Renal cortical epithelial cell (primary cell): ENCODE data around the gene SUN2. TPM values are rescaled to one million over a fixed set of nuclear protein-coding genes. Genes with fewer than 3 reads are reported as not detected.
A peak's percentile ranks its signal among the peaks of the same experiment; 100 is the strongest.

ENCODE experiments used
- DNase-seq: peaks from one replicate; pipeline ENCODE4 v3.0.0-alpha.2; 2011; ENCODE audit warnings: low read depth
- total RNA-seq: library from RNA; depleted of rRNA; stranded (reverse); fragments of >200 nt; gene quantifications from 2 replicates; pipeline ENCODE4 v1.2.3, GENCODE V29; 2014

Gene SUN2
- total RNA-seq, 1 donor from 2014 or later, result 117 TPM

DNA sequence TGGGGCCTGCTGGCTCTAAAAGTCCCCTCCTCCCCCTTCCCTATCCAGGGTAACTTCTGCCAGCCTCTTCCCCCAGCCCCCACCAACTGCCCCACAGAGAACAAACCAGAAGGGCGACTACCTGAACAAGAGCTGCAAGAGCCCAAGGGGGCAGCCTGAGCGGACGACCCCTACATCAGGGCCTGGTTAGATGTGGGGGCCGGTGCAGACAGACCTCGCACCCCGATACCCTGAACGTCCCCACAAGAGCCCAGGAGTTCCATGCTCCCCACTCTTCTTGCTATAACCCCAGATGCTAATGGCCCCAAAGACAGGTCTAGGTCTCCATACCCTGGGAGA is 20.7 kb downstream of the SUN2 start:
- no peak for DNase-seq

DNA sequence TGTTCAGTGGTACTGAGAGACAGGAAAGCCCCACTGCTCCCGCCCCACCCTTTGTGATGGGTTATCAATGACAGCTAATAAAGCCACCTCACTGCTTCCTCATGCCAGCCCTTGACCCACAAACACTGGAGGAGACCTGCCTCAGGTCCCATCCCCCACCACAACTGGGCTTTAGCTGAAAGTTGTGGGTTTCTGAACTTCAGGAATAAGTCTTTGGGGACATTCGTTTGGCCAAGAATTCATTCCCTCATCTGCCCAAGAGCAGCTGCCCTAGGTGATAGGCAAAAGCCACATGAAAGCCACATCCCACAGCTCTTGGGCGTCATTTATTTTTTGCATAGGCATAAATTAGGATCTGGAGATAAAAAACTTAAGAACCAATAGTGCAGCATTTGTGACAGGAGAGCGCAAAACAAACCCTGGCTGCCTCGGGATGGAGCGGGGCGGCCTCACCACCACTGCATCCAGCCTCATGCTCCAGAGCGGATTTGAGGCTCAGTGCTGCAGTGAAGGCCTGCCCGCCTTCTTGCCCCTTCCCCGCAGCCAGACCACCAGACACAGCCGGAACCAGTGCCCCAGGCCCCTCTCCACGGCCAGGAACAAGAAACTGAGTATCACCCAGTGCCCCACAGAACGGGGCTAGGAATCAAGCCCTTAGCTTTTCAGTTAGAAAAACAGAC is 21.2 kb downstream of the SUN2 start:
- DNase-seq, result no peak

DNA sequence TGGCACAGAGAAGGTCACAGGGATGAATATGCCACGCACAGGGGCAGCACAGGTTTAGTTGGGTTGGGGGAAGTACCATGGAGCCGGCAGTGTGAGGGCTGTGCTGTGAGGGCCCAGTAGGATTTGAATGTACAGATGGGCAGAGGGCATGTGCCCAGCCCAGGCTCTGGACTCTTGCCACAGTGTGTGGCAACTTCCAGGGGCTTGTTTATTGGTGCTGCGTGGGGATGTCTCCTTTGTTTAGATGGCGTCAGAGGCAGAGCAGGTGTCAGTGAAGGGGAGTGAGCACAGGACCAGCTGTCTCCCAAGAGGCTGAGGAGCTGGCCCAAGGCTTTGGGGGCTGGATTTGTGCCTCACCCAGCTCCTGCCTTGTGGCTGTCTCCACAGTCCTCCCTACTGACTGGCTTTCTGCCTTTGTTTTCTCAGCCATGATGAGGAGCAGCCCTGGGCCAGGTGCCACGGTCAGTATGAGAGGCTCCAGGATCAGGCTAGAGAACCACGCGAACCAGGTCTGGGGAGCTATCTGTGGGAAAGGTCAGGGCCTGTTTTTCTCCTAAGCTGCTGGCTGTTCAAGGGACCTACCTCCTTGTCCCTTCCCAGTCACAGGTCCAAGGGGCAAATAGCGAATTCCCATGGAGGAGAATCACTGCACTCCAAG is 21.9 kb downstream of the SUN2 start:
- DNase-seq, result no peak

DNA sequence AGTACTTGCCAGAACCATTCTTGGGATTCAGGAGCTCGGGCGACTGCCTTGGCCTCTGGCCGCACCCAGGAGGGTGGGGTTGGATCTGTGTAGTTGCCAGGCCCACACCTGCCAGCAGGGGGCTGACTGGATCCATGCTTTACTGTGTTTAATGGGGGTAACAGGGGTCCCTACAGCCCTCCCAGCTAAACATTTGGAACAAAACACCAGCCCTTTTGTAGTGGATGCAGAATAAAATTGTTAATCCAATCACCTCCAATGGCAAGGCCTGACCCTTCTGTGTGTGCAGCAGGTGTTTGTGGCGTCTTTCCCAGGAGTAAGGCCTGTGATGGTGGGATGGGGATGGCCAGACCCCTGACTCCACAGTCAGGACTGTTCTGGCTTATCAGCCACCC is 22.5 kb downstream of the SUN2 start:
- DNase-seq, result no peak

DNA sequence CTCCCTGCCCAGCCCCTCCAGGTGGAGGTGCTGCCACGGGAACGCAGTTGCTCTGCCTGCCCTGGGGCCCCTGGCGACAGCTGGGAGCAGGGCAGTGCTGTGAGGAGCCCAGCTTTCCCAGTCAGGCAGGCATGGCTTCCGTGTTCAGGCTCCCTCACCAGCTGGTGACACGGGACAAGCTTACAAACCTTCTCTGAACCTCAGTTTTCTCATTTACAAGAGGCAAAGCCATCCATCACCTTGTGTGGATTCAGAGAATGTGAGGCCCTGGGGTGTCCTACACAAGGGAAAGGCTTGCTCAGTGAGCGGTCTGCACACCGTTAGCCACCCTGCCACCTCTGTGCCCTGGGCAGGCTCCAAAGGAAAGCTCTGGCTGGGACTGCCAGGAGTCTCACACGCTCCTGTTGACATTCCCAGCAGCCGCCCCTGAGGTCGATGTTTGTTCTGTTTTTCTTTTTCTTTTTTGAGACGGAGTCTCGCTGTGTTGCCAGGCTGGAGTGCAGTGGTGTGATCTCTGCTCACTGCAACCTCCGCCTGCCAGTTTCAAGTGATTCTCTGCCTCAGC is 23.5 kb downstream of the SUN2 start:
- DNase-seq, result no peak

DNA sequence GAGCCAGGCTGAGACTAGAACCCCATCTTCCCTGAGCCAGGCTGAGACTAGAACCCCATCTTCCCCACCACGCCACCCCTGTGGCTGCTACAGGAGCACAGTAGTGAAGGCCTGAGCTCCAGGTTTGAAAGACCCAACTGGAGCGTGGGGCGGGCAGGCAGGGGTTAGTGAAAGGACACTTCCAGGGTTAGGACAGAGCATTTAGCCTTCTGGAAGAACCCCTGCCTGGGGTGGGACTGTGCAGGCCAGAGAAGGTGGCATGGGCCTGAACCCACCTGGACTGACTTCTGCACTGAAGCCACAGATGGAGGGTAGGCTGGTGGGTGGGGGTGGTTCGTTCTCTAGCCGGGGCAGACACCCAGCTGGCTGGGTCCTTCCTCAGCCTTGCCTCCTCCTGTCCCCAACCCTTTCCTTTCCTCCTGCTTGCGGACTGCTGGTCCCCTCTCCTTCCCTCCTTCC is 24.1 kb downstream of the SUN2 start:
- DNase-seq, result no peak

DNA sequence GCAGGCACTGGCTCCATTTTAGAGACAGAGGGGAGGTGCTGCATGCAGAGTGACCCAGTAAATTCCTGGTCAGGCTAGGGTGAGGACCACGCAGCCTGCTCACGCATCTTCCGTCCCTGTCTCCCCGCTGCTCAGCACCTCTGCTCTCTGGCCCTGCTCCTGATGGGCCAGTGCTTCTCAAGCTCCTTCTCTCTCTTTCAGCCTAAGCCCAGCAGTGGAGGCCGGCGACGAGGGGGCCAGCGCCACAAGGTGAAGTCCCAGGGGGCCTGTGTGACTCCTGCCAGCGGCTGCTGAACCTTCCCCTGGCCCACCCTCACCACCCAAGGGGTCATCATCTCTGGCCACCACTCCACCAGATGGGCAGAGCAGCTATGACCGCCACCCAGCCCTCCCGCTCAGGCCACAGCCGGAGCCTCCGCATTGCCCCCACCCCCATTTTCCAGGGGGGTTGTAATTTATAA is 25.4 kb downstream of the SUN2 start:
- DNase-seq, result no peak

DNA sequence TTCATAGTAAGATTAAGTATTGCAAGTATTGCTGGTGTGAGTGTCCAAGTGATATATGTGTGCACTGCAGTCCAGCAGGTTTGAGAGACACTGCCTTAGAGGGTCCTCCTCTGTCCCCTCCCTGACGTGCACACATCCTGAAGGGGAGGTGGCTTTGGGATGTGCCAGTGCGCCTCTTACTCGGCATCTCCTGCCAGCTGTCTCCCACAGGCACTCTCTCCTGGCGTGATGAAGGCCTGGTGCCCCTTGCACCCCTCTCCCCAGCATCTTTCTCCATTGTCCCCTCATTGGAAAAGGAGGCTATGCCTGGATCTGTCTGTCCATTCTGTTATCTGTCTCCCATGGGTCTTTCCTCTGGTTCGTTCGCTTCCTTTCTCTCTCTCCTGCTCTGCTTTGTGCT is 25.9 kb downstream of the SUN2 start:
- DNase-seq, result no peak

DNA sequence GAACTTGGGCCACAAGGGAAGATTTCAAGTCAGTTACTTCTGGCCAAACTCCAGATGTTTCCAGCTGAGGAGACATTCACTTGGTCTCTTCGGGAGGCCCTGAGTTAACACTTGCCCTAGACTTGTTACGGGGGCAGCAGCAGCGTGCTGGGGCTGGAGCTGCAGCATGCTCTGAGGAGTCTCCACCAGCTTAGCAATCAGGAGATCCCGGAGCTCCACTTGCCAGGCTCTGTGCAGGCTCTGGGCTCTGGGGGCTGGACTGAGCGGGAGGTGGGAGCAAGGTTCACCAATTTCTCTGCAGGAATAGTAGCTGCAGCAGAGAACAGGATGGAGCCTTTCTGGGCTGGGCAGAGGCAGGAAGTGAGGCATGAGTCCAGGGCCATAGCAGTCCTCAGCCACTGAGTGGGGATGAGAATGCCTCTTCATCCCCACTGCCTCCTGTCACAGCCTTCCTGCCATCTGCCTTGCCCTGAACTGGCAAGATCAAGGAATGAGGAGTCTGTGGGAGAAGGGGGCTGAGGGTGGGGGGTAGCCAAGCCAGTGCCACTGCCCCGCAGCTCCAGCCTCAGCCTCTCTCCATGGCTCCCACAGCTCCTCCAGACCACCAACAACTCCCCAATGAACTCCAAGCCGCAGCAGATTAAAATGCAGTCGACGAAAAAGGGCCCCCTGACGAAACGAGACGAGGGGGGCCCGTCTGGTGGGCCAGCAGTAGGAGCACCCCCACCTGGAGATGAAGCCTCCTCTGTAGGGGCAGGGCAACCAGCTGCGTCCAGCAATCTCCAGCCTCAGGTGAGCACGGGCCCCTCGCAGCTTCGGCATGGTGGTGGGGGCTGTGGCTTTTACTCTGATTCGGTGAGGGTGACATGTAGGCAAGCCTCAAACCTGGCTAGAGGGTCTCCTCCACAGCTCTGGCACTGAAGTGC is 26.7 kb downstream of the SUN2 start:
- DNase-seq, result no peak

DNA sequence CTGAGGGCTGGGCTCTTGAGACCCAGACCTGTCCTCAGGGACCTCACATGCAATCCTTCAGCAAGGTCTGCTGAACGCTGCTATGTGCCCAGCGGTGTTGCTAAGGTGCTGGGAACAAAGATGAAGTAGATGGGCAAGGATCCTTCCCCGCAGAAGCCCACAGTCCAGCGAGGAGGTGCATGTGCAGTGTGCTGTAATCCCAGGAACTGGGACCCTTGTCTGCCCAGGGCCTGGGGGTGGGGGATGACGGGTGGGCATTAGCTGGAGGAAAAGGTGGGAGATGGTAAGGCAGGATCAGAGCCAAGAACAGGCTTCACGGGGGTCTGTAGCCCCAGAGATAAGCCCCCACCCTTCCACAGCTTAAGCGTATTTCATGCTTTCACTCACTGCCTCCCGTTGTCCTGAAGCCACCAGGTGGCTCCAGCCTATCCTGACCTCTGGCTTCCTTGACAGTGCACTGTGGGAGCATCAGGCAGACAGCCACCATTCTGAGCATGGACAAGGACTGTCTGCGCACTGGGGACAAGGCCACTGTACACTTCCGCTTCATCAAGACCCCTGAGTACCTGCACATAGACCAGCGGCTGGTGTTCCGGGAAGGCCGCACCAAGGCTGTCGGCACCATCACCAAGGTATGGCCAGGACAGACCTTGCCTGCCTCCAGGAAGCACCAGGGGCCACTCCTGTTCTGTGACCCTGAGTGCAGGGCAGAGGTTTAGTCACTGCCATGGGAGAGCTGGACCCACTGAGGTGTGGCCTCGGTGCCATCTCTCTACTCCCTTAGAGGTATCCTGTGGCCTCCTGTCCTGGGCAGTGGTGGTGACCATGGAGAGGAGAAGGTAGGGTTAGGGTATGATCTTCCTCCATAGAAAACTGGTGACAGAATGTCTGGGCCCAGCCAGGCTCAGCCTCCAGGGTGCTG is 28.0 kb downstream of the SUN2 start:
- no peak for DNase-seq

DNA sequence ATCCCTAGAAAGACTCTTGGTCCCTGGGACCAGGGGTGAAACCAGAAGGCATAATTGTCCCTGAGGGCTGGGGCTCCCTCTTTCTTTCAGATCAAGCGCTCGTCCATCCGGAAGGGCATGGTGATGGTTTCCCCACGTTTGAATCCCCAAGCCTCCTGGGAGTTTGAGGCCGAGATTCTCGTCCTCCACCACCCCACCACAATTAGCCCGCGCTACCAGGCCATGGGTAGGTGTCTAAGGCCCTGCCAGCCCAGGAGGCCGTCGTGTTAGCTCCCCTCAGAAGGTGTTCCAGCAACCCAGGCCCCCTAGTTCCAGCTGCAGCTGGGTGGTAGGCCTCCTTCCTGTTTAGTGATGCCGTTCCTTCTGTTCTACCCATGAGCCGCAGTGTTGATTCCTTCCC is 28.7 kb downstream of the SUN2 start:
- no peak for DNase-seq

DNA sequence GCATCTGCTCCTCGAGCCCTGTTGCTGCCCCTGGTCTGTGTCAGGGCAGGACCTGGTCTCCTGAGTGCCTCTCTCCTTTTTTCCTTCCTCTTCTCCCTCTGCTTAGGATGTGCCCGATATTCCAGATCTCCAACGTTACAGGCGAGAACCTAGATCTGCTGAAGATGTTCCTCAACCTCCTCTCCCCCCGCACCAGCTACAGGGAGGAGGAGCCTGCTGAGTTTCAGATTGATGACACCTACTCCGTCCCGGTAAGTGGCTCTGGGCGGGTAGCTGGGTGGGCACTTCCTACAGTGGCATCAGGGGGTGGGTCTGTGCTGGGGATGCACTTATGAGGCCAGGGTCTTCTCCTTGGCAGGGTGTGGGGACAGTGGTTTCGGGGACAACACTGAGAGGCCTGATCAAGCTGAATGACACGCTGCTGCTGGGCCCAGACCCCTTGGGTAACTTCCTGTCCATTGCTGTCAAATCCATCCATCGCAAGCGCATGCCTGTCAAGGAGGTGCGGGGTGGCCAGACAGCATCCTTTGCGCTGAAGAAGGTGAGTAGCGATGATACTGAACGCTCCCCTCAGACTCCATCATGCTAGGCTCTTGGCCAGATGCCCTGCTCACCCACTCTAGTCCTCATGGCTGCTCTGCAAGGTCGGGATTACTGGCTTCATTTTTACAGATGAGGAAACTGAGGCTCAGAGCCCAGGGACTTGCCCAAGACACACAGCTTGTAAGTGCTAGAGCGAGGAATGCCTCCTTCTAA is 29.7 kb downstream of the SUN2 start:
- DNase-seq, result no peak

DNA sequence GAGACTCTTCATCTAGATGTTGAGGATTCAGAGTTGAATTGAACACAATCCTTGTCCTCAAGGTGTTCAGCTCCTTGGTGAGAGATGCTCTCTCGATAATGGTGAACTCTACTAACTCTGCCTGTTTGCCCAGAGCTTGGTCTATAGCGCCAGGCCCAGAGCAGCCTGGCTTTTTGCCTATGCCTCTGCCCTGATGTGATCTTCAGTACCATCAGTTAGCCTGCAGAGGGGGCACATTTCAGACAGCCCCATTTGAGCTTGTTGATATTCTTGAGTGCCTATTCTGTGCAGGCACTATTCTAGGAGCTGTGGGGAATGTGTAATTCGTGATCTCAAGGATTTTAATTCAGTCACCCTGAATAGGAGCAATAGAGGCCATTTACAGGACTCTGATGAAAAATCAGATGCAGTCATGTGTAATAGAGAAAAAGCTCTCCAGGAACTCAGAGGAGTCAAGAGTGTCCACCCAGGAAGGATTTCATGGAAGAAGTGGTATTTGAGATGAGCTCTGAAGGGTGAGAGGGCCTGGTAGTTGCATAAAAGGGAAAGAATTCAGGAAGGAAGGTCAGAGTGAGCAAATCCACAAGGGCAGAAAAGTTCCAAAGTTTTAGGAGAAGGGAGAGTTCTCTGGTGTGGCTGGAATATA is 30.7 kb downstream of the SUN2 start:
- no peak for DNase-seq

DNA sequence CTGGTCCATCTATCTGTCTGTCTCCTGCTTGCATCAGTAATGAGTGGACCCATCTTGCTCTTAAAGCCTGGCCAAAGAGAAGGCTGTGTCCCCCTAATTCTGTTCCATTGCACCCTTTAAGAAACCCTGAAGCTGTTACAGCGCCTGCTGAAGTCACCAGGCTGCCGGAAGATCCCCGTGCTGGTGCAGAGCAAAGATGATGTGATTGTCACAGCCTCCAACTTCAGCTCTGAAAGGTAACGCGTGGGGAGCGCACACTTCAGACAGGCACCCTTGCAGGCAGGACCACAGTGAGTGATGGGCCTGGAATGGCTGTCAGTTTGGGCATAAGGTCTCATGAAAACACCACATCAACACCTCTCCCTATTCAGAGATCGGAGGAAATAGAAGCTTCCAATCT is 31.6 kb downstream of the SUN2 start:
- no peak for DNase-seq

DNA sequence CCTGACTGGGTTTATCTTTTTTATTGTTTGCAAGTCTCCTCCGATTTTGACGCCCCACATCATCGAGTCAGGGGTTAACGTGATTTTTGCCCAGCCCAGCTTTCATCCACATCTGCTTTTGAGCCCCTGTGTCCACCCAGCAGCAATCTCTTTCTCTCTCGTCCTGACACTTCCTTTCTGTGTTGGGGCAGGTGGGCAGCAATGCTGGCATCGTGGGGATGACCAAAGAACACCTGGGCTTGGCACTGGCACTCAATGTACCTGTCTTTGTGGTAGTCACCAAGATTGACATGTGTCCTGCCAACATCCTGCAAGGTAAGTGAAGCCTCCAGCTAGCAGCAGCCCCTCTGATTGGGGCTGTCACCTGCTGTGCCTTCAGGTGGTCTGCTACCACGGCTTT is 34.2 kb downstream of the SUN2 start:
- no peak for DNase-seq

DNA sequence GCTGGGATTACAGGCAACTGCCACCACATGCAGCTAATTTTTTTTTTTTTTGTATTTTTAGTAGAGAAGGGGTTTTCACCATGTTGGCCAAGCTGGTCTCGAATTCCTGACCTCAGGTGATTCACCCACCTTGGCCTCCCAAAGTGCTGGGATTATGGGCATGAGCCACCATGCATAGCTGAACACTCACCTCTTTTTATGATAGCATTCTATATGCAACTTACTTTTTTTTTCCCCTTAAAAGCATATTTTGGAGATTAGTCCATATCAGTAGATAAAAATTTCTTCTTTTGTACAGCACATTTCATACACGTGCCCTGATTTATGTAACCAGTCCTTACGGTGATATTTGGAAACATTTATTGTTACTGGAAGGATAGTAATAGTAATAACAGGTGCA is 35.4 kb downstream of the SUN2 start:
- DNase-seq, result no peak

DNA sequence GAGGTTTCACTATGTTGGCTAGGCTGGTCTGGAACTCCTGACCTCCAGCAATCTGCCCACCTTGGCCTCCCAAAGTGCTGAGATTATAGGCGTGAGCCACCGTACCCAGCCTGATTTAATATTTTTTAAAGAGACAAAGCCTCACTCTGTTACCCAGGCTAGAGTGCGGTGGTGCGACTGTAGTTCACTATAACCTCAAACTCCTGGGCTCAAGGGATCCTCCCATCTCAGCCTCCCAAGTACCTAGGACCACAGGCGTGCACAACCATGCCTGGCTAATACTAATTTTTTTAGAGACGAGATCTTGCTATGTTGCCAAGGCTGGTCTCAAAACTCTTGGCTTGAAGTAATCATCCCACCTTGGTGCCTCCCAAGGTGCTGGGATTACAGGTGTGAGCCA is 36.6 kb downstream of the SUN2 start:
- DNase-seq, result no peak

DNA sequence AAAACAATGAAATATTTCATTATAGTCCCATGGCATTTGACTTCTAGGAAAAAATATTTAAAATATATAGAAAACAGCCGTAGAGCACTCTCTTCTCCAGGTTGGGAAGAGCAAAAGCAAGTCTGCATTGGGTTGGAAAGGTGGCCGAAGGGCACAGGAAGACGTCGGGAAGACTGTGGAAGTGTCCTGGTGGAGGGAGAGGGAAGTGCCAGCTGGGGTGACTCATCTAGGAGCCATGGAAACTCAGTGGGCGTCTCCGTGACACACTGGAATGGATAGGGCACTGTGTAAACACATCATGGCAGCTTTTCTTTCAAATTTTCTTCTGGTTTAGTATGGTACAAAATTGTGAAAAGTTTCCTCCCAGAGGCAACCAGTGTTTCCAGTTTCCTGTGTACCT is 37.4 kb downstream of the SUN2 start:
- peak; percentile 86 for DNase-seq

DNA sequence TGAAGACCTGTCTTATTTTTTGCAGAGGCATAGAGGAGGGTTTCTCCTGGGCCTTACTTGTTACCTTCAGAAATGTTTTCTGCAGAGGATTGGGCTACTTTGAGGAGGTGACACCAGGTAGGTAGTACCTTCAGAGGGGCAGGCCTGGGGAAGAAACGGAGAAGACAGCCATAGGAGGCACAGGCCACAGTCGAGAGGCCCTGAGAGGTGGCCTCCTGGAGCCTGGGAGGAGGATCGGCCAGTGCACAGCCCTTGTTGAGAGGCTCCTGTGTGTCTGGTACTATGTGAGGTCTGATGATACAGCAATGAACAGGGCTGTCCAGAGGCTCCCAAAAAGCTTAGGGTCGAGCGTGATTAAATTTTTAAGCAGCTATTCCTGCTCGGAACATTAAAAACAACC is 38.6 kb downstream of the SUN2 start:
- DNase-seq, result no peak

DNA sequence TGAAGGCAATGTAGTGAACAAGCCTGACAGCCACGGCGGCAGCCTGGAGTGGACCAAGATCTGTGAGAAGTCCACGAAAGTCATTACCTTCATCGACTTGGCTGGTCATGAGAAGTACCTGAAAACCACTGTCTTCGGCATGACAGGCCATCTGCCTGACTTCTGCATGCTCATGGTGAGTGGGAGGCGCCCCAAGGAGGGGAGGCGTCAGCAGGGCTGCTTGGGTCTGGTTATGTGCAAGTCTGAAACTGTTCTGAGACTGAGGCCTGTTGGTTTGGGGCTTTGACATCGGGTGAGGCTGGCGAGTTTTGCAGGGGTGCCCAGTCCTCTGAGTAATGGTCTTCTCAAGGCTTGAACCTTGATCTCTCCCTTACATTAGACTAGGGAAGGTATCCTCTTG is 39.0 kb downstream of the SUN2 start:
- no peak for DNase-seq
